GM19240 (cell line): ENCODE data around the gene SNAI1.
"Not testable (repeated sequence)": the region's sequence is repeated elsewhere in the genome, so short reads cannot be mapped to it uniquely, and the experiment has no call there.

Experiments used
- DNase-seq: peaks from one replicate; pipeline ENCODE4 v3.0.0; 2011; ENCODE audit warnings: low spot score; ENCODE audit not compliant: insufficient read length

Gene SNAI1

DNA sequence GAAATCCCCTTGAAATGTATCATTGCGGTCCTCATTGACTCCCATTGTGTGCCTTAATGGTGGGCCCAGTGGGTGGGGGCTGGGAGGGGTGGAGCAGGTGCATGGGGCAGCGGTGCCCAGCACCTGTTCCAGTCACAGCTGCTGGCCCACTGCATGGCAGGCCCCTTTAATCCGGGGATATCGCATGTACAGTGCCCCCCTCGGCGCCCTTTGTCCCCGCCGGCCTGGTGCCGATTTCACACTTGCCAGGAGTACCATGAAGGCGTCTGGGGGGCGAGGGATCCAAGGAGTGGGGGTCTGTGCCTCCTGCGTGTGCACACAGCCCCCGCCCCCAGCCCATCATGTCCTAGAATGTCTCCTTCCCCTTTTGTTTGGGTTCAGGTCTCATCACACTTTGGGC, 2.8 kb downstream of the SNAI1 start:
- DNase-seq, result no peak

- DNase-seq, result no peak
These were observed 3.3 kb downstream of the SNAI1 start for GRCh38 chr20:49986049-49986448.

DNA sequence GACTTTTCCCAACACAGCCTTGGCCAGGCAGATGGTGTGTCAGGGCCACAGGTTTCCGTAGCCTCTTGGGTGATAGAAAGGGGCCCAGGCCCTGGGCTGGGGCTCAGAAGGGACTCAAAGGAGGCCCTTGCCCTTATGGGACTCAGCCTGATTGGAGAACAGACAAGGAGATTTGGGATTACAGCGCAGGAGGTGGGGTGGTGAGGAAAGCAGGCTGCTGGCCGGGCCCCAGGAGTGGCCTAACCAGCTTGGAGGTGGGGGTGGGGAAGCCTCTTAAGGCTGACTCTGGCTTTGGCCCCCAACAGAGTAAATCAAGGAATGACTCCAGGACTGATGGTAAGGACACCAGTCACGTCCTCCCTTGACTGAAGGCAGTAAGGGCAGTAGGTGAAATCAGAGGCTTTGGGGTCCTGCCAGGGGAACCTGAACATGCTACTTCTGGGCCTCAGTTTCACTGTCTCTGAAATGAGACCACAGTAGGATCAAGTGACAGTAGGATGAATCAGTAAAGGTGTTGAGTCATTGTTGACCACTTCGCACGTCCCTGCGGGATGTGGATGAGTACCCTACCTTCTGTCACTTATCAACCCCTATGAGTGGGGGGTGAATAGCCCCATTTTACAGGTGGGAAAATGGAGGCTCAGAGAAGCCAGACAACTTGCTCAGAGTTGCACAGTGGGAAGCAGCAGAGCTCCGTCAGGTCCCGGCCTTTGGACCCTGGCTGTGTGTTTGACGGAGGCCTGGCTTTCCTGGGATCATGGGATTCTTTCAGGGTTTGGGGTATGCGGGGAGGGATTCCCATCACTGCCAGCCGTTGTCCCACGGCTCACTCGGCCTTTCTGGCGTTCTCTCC, 4.5 kb downstream of the SNAI1 start:
- DNase-seq, result no peak

DNA sequence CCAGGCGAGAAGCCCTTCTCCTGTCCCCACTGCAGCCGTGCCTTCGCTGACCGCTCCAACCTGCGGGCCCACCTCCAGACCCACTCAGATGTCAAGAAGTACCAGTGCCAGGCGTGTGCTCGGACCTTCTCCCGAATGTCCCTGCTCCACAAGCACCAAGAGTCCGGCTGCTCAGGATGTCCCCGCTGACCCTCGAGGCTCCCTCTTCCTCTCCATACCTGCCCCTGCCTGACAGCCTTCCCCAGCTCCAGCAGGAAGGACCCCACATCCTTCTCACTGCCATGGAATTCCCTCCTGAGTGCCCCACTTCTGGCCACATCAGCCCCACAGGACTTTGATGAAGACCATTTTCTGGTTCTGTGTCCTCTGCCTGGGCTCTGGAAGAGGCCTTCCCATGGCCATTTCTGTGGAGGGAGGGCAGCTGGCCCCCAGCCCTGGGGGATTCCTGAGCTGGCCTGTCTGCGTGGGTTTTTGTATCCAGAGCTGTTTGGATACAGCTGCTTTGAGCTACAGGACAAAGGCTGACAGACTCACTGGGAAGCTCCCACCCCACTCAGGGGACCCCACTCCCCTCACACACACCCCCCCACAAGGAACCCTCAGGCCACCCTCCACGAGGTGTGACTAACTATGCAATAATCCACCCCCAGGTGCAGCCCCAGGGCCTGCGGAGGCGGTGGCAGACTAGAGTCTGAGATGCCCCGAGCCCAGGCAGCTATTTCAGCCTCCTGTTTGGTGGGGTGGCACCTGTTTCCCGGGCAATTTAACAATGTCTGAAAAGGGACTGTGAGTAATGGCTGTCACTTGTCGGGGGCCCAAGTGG, 5.3 kb downstream of the SNAI1 start:
- DNase-seq, result no peak

DNA sequence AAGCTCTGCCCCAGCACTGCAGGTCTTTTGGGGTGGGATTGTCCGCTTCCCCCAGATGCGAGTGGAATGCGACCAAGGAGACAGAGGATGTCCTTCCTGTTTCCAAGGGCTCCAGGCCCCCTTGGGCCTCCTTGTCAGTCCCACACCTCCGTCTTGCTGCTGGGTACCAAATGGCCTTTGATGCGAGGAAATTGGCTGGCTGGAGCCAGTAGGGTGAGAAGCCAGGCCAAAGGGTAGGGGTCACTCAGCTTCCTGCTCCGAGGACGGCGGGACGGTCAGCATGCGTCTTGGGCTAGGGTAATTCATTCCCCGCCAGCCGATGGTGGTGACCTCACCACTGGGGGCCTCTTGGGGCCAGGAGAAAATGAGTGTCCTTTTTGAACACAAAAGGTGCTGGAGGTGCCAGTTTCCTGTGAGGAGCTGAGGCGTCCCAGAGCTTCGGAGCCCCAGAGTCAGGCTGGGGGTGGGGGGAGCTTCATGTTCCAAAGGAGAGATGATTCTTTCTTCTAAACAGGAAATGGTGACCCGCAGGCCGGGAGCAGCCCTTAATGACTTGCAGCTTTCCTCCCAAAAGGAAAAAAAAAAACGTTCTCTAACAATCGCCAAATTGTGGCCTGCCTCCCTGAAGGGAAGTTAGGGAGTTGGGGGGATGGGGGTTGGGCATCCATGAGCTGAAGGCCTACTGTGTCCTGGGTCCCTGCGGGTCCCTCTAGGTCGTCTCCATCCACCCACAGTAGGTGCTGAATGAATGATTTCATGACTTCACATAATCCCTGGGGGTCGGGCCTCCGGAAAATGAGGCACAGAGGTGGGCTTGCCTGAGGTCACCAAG, 6.7 kb downstream of the SNAI1 start:
- no peak for DNase-seq

DNA sequence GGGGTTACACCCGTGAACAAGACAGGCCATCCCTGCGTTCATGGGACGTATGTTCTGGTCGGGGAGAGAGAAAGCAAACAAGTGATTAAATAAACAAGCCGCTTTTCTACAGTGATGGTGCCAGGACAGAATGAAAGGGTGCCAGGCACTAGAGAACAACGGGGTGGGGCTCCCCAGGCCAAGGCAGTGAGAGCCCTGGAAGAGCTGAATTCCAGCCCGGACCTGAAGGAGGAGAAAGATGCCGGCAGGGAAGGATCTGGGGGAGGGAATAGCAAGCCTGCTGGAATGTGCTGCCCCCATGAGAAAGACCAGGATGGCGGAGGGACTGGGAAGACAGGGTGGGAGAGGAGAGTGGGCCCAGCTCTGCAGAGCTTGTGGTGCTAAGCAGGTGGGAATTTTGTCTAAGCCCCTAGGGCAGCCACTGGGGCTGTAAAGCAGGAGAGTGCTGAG, 7.5 kb downstream of the SNAI1 start:
- no peak for DNase-seq

DNA sequence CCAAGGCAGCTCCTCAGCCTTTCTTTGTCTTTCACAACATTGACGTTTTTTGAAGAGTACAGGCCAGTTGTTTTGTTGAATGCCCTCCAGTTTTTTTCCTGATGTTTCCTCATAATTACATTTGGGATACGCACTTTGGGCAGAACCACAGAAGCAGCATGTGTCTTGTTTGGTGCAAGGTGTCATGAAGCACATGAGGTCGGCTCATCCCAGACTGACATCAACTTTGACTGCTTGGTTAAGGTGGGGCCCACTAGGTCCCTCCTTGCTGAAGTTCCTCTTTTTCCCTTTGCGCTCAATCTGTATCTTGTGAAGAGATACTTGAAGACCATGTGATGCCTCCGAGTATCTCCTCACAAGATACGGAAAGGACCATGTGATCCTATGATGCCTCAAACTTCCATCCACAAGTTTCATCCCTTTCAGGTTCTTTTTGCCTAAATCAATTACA, 10.5 kb downstream of the SNAI1 start:
- DNase-seq, result no peak

- no peak for DNase-seq
These were observed 12.8 kb downstream of the SNAI1 start for GRCh38 chr20:49995586-49995985.

- not testable (repeated sequence) for DNase-seq
These were observed 15.9 kb downstream of the SNAI1 start for GRCh38 chr20:49998478-49999188.

- no peak for DNase-seq
These were observed 16.5 kb downstream of the SNAI1 start for GRCh38 chr20:49999329-49999728.

GRCh38 chr20:50000548-50001222, 17.9 kb downstream of the SNAI1 start:
- not testable (repeated sequence) for DNase-seq

- DNase-seq, result no peak
These were observed 19.1 kb downstream of the SNAI1 start for GRCh38 chr20:50001784-50002311.

DNA sequence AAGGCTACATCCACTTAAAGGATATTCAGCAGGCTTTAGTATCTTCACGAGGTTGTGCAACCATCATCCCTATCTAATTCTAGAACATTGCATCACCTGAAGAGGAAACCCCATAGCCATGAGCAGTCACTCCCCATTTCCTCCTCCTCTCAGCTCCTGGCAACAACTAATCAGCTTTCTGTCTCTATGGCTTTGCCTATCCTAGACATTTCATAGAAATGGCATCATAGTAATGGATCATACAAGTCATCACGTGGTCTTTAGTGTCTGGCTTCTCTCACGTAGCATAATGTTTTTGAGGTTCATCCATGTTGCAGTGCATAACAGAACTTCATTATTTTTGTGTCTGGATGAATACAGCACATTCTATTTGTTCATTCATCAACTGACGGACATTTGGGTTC, 20.5 kb downstream of the SNAI1 start:
- no peak for DNase-seq

- no peak for DNase-seq
These were observed 21.4 kb downstream of the SNAI1 start for GRCh38 chr20:50004229-50004628.

DNA sequence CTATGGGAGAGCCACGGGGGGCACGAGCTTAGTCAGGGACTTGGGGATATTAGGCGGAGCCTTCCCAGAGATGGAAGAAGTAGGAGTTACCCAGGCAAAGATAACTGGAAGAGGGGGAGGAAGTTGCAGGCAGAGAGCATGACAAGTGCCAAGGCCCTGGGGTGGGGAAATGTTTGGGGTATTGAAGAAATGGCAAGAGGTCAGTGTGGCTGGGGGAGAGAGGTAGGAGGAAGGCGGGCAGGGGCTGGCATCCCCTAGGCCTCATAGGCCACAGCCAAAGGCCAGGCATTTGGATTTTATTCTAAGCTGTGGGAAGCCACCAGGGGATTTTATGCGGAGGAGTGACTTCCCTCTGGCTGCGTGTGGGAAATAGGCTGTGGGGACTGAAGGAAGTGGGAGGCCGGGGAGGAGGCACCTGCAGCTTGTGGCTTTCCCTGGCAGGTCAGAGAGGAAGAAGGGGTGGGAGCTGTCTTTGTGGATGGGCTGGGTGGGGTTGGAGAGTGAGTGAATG, 22.7 kb downstream of the SNAI1 start:
- DNase-seq, result no peak

- no peak for DNase-seq
These were observed 24.6 kb downstream of the SNAI1 start for GRCh38 chr20:50007369-50007768.

- no peak for DNase-seq
These were observed 25.2 kb downstream of the SNAI1 start for GRCh38 chr20:50008007-50008406.

DNA sequence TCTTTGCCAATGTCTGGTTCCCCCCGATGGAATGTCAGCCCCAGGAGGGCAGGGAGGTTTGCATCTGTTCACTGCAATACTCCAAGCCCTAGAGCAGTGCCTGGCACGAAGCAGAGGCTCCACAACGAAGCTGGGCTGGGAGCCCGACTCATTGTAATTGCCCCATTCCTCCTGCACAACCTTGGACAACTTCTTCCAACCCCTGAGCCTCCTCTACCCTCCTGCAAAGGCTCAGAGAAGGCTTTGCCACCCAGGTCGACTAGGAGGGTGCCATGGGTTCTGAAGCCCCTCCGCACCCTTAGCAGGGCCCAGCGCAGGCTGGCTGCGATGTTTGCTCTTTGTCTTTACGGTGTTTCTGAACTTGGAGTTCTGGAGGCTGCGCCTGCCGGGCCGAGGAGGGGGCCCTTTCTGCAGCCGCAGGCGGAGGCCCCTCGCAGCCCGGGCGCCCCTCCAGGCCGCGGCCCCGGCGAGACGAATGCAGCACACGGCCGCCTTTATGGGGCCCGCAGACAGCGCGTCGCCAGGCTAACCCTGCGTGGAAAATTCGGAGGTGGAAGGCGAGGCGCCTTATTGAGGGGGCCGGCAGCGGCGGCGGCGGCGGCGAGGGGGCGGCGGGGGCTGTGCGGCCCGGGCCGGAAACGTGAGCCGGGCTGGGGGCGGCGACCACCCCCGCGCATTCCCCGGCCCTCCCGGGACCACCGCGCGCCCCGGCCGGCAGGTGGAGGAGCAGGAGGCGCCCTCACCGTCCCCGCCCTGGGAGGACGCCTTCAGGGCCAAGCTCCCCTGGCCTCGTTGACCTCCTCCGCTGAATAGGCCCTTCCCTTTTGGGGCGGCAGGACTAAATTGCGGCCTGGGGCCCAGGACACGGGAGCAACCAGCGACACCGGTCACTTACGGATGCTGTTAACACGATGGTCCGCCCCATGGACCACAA, 27.0 kb downstream of the SNAI1 start:
- no peak for DNase-seq

DNA sequence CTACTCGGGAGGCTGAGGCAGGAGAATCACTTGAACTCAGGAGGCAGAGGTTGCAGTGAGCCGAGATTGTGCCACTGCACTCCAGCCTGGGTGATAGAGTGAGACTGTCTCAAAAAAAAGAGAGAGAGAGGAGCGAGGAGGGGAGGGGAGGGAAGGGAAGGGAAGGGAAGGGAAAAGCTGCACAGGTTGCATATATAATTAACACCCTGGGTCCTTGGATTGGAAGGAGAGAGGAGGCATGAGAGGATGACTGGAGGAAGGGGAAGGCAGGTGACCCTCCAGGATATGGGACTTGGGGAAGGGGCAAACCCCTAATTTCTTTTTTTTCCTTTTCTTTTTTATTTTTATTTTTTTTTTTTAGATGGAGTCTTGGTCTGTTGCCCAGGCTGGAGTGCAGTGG, 28.8 kb downstream of the SNAI1 start:
- not testable (repeated sequence) for DNase-seq
